GM20431 (cell line): Measurements from ENCODE around the gene HSD17B12.

Experiments used
- in situ Hi-C: fragments of 300-500 bp; cut with MseI, MboI; formaldehyde crosslinking; loops from one replicate; pipeline ENCODE4 v1.15.0; 2020; ENCODE audit warnings: low sequenced_read_pairs; ENCODE audit not compliant: unreplicated experiment

HSD17B12 gene

GRCh38 chr11:43687120-43687791 lies 6.7 kb downstream of the HSD17B12 start:
- in situ Hi-C loops, result no loop called here

GRCh38 chr11:43688394-43688793 lies 7.9 kb downstream of the HSD17B12 start:
- in situ Hi-C loops, result no loop called here

GRCh38 chr11:43689167-43689566 lies 8.6 kb downstream of the HSD17B12 start:
- in situ Hi-C loops, result no loop called here

- in situ Hi-C loops, result no loop called here
Observed at GRCh38 chr11:43690929-43691725, 10.6 kb downstream of the HSD17B12 start.

GRCh38 chr11:43691806-43692205 lies 11.3 kb downstream of the HSD17B12 start:
- in situ Hi-C loops, result no loop called here

- in situ Hi-C loops, result no loop called here
Observed at GRCh38 chr11:43693069-43693468, 12.5 kb downstream of the HSD17B12 start.

- in situ Hi-C loops, result no loop called here
Observed at GRCh38 chr11:43693731-43694130, 13.2 kb downstream of the HSD17B12 start.

- in situ Hi-C loops, result no loop called here
Observed at GRCh38 chr11:43694477-43694876, 13.9 kb downstream of the HSD17B12 start.

- in situ Hi-C loops, result no loop called here
Observed at GRCh38 chr11:43697679-43698078, 17.1 kb downstream of the HSD17B12 start.

- in situ Hi-C loops, result no loop called here
Observed at GRCh38 chr11:43699870-43700269, 19.3 kb downstream of the HSD17B12 start.

- in situ Hi-C loops, result no loop called here
Observed at GRCh38 chr11:43706631-43707030, 26.1 kb downstream of the HSD17B12 start.

- in situ Hi-C loops, result no loop called here
Observed at GRCh38 chr11:43708776-43709175, 28.2 kb downstream of the HSD17B12 start.

GRCh38 chr11:43709689-43710088 lies 29.2 kb downstream of the HSD17B12 start:
- in situ Hi-C loops, result no loop called here

- in situ Hi-C loops, result no loop called here
Observed at GRCh38 chr11:43712676-43713075, 32.1 kb downstream of the HSD17B12 start.

- in situ Hi-C loops, result no loop called here
Observed at GRCh38 chr11:43718373-43718772, 37.8 kb downstream of the HSD17B12 start.

- in situ Hi-C loops, result no loop called here
Observed at GRCh38 chr11:43723617-43724016, 43.1 kb downstream of the HSD17B12 start.

GRCh38 chr11:43732225-43732624 lies 51.7 kb downstream of the HSD17B12 start:
- in situ Hi-C loops, result no loop called here

GRCh38 chr11:43734256-43734655 lies 53.7 kb downstream of the HSD17B12 start:
- in situ Hi-C loops, result no loop called here

GRCh38 chr11:43735115-43735514 lies 54.6 kb downstream of the HSD17B12 start:
- in situ Hi-C loops, result no loop called here

GRCh38 chr11:43735961-43736360 lies 55.4 kb downstream of the HSD17B12 start:
- in situ Hi-C loops, result no loop called here

GRCh38 chr11:43736502-43737200 lies 56.1 kb downstream of the HSD17B12 start:
- in situ Hi-C loops, result no loop called here
